GM18520 (cell line): ENCODE measurements around the gene SLITRK1.

Source experiments
- ATAC-seq: cut with Tn5 transposase; IDR thresholded peaks from one replicate; pipeline ENCODE4 v1.9.1; 2021; ENCODE audit not compliant: unreplicated experiment

Gene SLITRK1

GRCh38 chr13:83867708-83868107, 14.6 kb downstream of the SLITRK1 start:
- ATAC-seq = no peak

GRCh38 chr13:83865161-83866137, 16.8 kb downstream of the SLITRK1 start:
- no peak for ATAC-seq

- no peak for ATAC-seq
Measured at GRCh38 chr13:83853771-83854170, 28.5 kb downstream of the SLITRK1 start.

DNA sequence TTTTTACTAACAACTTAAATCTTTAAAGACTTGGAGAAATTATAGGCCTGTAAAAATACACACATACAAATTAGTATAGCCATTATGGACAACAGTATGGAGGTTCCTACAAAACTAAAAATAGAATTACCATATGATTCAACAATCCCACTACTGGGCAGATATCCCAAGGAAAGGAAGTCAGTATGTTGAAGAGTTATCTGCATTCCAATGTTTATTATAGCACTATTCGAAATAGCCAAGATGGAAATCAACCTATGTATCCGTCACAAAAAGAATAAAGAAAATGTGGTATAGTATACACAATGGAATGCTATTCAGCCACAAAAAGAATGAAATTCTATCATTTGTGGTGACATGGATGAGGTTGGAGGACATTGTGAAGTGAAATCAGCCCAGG, 37.2 kb downstream of the SLITRK1 start:
- no peak for ATAC-seq

DNA sequence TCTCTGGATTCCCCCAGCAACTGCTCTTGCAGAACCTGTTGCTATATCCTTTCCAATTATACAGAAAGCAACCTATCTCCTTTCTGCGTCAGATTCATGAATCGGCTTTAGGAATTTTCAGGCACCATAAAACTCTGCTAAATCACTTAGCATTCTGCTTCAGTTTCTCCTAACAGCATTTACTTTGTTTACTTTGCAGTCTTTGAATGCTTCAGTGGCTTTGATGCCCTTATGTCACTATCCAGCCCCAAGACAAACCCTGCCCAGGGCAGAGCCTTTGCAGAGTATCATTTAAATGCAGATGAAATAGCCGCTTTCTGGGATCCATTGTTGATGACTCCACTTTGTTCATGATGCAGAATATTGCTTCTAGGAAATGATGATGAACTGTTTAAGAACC, 43.1 kb downstream of the SLITRK1 start:
- ATAC-seq = no peak

DNA sequence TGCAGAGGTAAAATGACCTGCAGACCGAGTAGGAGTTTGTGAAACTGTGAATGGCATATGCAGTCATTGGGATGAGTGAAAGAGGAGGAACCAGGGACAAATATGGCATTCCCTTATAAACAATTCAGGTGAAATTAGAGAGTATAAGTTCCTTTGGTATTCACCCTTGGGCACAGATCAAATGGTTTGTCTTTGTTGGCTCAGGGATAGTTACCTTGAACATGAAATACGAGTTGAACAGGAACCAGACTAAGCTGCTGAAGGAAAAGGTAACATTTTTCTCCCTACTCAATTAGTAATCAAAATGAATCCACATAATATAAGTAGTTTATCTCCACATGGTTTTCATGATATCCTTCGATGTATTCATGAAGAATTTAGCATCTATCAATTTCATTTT, 50.5 kb downstream of the SLITRK1 start:
- ATAC-seq = no peak

GRCh38 chr13:83829810-83830209, 52.5 kb downstream of the SLITRK1 start:
- no peak for ATAC-seq

DNA sequence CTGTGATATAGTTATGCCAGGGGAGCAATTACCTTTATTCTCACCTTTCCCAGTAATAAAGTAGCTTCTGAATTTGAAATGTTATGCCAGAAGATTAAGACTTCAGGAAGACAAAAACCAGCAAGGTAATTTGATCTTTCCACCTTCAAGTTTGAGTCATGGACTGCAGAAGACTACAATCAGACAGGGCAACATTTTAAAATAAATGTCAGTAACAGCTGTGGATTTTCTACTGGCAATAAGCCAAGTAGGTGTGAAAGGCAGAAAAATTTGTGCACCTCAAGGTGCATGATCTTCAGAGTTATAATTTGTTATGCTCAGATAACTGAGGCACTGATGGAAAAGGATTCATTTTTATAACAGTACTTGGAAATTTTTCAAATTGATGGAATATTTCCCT, 54.9 kb downstream of the SLITRK1 start:
- ATAC-seq = no peak
